Tibial nerve (tissue), 4 donors: ENCODE measurements around the gene SMIM17.

Source experiments
- CTCF ChIP-seq, 5 experiments: fragments of 200-600 bp in 3 of 5; fragments of 450-650 bp in 2 of 5; sonication (generic) in 3 of 5; IDR thresholded peaks; one replicate each; pipeline ENCODE4 v1.5.1; 2016 to 2019; ENCODE audit warnings: antibody characterized with exemption in 5 of 5, mild to moderate bottlenecking in 3 of 5, moderate library complexity in 2 of 5
- EP300 ChIP-seq, 2 donors: sonication (generic); formaldehyde crosslinking; IDR thresholded peaks; one replicate each; pipeline ENCODE4 v1.6.1; 2017; ENCODE audit warnings: antibody characterized with exemption in 2 of 2, mild to moderate bottlenecking in 1 of 2
- POLR2A ChIP-seq, 2 donors: fragments of 450-650 bp; IDR thresholded peaks; one replicate each; pipeline ENCODE4 v1.6.1; 2017; ENCODE audit warnings: antibody characterized with exemption in 2 of 2, mild to moderate bottlenecking in 2 of 2, moderate library complexity in 2 of 2

GRCh38 chr19:56612737-56613136 lies 30.2 kb upstream of the SMIM17 start:
- TF ChIP-seq CTCF (IDR thresholded peaks at IDR 0.05), result no peak
- no peak for TF ChIP-seq EP300 (IDR thresholded peaks at IDR 0.05)
- no peak for TF ChIP-seq POLR2A (IDR thresholded peaks at IDR 0.05)
